Uterus (tissue), 2 donors: ENCODE data around the gene FHAD1.

ENCODE experiments used
- POLR2A ChIP-seq, 2 donors: fragments of 450-650 bp; IDR thresholded peaks; one replicate each; pipeline ENCODE4 v1.6.1; 2016; ENCODE audit warnings: antibody characterized with exemption in 2 of 2, mild to moderate bottlenecking in 1 of 2, moderate library complexity in 1 of 2
- TF ChIP-seq, protein P1 (sequence below), 4 experiments: fragments of 200-600 bp in 2 of 4; fragments of 450-650 bp in 2 of 4; sonication (generic) in 2 of 4; IDR thresholded peaks; one replicate each; pipeline ENCODE4 v1.5.1; 2016 to 2019; ENCODE audit warnings: antibody characterized with exemption in 4 of 4, mild to moderate bottlenecking in 2 of 4, moderate library complexity in 1 of 4

- TF ChIP-seq, protein P1, sequence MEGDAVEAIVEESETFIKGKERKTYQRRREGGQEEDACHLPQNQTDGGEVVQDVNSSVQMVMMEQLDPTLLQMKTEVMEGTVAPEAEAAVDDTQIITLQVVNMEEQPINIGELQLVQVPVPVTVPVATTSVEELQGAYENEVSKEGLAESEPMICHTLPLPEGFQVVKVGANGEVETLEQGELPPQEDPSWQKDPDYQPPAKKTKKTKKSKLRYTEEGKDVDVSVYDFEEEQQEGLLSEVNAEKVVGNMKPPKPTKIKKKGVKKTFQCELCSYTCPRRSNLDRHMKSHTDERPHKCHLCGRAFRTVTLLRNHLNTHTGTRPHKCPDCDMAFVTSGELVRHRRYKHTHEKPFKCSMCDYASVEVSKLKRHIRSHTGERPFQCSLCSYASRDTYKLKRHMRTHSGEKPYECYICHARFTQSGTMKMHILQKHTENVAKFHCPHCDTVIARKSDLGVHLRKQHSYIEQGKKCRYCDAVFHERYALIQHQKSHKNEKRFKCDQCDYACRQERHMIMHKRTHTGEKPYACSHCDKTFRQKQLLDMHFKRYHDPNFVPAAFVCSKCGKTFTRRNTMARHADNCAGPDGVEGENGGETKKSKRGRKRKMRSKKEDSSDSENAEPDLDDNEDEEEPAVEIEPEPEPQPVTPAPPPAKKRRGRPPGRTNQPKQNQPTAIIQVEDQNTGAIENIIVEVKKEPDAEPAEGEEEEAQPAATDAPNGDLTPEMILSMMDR (IDR thresholded peaks at IDR 0.05): no peak
- no peak for TF ChIP-seq POLR2A (IDR thresholded peaks at IDR 0.05)
Measured at GRCh38 chr1:15276691-15277446, 29.8 kb downstream of the FHAD1 start.
